22Rv1 (cell line): ENCODE results near the gene CENPS.
"Not testable (repeated sequence)": the region's sequence is repeated elsewhere in the genome, so short reads cannot be mapped to it uniquely, and the experiment has no call there.

Experiments
- H3K27ac ChIP-seq: fragments of 450-650 bp; 2 replicates; pipeline ENCODE4 v1.5.1; 2017
- CTCF ChIP-seq: fragments of 450-650 bp; IDR thresholded peaks from 2 replicates; pipeline ENCODE4 v1.5.1; 2017; ENCODE audit warnings: mild to moderate bottlenecking
- ZFX ChIP-seq: fragments of 450-650 bp; IDR thresholded peaks from 2 replicates; pipeline ENCODE4 v1.6.1; 2017; ENCODE audit warnings: antibody characterized with exemption, borderline replicate concordance

CENPS gene

GRCh38 chr1:10402729-10403274 is 27.4 kb upstream of the CENPS start:
- no peak for TF ChIP-seq ZFX
- TF ChIP-seq CTCF: no peak

DNA sequence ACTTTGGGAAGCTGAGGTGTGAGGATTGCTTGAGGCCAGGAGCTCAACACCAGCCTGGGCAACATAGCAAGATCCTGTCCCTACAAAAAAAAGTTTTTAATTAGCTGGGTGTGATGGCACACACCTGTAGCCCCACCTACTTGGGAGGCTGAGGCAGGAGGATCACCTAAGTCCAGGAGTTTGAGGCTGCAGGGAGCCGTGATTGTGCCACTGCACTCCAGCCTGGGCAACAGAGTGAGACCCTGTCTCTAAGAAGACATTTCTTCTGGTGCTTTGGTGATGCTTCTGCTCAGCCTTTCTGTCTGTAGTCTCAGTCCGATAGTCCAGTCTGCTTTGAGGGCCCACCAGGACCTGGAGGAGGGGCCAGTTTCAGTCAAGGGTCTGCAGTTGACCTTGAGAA is 23.0 kb upstream of the CENPS start:
- TF ChIP-seq CTCF (no peak), ZFX (no peak)
- no peak overlapping the region for H3K27ac ChIP-seq

More at GRCh38 chr1:10402729-10403274, 27.4 kb upstream of the CENPS start:
- no peak overlapping the region for H3K27ac ChIP-seq

GRCh38 chr1:10415211-10415930 is 14.9 kb upstream of the CENPS start:
- peak overlapping the region; percentile 12; the same call in 1 of the 2 replicates for H3K27ac ChIP-seq
- TF ChIP-seq ZFX (no peak), CTCF (no peak)

GRCh38 chr1:10415967-10416366 is 14.3 kb upstream of the CENPS start:
- peak overlapping the region; percentile 14; the same call in 1 of the 2 replicates for H3K27ac ChIP-seq

GRCh38 chr1:10418741-10419140 is 11.5 kb upstream of the CENPS start:
- not testable (repeated sequence) for H3K27ac ChIP-seq

DNA sequence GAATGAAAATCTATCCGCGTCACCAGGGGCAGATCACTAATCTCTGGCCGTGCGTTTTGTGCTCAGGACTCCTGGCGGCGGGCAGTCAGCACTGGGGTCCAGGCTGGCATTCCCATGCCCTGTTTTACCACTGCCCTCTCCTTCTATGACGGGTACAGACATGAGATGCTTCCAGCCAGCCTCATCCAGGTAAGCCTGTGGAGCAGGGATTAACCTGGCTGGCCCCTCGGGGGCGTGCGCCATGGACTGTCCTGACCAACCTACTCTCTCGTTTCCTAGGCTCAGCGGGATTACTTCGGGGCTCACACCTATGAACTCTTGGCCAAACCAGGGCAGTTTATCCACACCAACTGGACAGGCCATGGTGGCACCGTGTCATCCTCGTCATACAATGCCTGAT is 10.9 kb upstream of the CENPS start:
- no peak for TF ChIP-seq CTCF
- no peak for TF ChIP-seq ZFX

GRCh38 chr1:10421637-10422036 is 8.6 kb upstream of the CENPS start:
- no peak for TF ChIP-seq ZFX
- no peak for TF ChIP-seq CTCF
- no peak overlapping the region for H3K27ac ChIP-seq

More for the DNA sequence above, 10.9 kb upstream of the CENPS start:
- peak overlapping the region; percentile 12; the same call in 1 of the 2 replicates for H3K27ac ChIP-seq

- TF ChIP-seq CTCF (no peak), ZFX (no peak)
Measured at GRCh38 chr1:10424034-10424433, 6.2 kb upstream of the CENPS start.

More at GRCh38 chr1:10424034-10424433, 6.2 kb upstream of the CENPS start:
- H3K27ac ChIP-seq: no peak overlapping the region
